D721Med (cell line): ENCODE measurements around the gene PUS10.
"Not testable (repeated sequence)": the region's sequence is repeated elsewhere in the genome, so short reads cannot be mapped to it uniquely, and the experiment has no call there.

ENCODE experiments used
- DNase-seq: peaks from one replicate; pipeline ENCODE4 v3.0.0; 2011; ENCODE audit warnings: low spot score; ENCODE audit not compliant: insufficient read length
- FAIRE-seq: peaks from 2 replicates; lab custom pipeline; 2011; peaks lifted over from hg19 to GRCh38; lab: Jason Lieb, UNC
- CTCF ChIP-seq: IDR thresholded peaks from 2 replicates; pipeline ENCODE4 v1.5.1; 2012; ENCODE audit warnings: mild to moderate bottlenecking, control low read depth; ENCODE audit not compliant: insufficient read depth; ENCODE audit errors: missing control alignments

PUS10 gene

GRCh38 chr2:60991644-60992043 lies 26.4 kb downstream of the PUS10 start:
- DNase-seq (no peak), FAIRE-seq (no peak)
- no peak for TF ChIP-seq CTCF

GRCh38 chr2:60989259-60989658 lies 28.8 kb downstream of the PUS10 start:
- no peak for TF ChIP-seq CTCF
- DNase-seq (no peak), FAIRE-seq (no peak)

DNA sequence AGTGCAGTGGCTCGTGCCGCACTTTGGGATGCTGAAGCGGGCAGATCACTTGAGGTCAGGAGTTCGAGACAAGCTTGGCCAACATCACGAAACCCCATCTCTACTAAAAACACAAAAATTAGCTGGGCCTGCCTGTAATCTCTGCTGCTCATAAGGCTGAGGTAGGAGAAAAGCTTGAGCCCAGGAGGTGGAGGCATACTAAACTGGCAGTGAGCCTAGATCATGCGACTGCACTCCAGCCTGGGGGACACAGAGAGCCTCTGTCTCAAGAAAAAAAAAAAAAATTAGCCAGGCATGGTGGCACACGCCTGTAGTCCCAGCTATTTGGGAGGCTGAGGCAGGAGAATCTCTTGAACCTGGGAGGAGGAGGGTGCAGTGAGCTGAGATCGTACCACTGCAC lies 30.4 kb downstream of the PUS10 start:
- not testable (repeated sequence) for FAIRE-seq, DNase-seq

GRCh38 chr2:60987041-60987440 lies 31.0 kb downstream of the PUS10 start:
- TF ChIP-seq CTCF: no peak
- FAIRE-seq: no peak
- DNase-seq: no peak

DNA sequence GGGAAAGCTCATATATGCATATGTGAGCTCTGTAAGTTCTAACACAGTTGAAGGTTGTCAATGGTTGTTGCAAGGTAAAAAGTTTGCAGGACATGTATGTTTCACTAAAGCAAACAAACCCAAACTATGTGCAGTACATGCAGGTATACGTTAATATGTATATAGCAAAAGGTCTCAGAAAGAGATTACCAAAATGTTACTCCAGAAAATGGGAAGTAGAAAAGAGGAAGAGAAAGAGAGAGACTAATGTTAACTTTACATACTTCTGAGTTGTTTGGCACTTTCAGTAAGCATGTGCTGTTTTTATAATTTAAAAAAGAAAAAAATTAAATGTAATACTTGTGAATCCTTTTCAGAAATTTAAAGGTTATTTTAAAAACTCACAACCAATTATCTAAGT lies 33.3 kb downstream of the PUS10 start:
- TF ChIP-seq CTCF: no peak
- DNase-seq (no peak), FAIRE-seq (no peak)

DNA sequence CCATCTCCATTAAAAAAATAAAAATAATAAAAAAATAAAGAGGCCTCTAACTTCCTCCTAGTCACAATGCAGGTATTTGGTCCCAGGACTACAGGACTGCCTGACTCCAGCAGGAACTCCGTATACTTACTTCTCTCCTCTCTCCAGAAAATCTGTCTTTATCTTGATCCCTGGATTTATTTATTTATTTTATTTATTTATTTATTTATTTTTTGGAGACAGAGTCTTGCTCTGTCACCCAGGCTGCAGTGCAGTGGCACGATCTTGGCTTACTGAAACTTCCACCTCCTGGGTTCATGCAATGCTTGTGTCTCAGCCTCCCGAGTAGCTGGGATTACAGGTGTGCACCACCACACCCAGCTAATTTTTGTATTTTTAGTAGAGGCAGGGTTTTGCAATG lies 36.0 kb downstream of the PUS10 start:
- FAIRE-seq, DNase-seq: not testable (repeated sequence)

- TF ChIP-seq CTCF: no peak
- no peak for FAIRE-seq
- no peak for DNase-seq
These were observed 37.8 kb downstream of the PUS10 start for GRCh38 chr2:60980071-60980815.

- no peak for TF ChIP-seq CTCF
- FAIRE-seq (no peak), DNase-seq (no peak)
These were observed 38.8 kb downstream of the PUS10 start for GRCh38 chr2:60979231-60979630.
